Suprapubic skin (tissue), 3 donors: ENCODE data around the gene MAGI3.

Experiments used
- POLR2A ChIP-seq, 2 donors: fragments of 450-650 bp; IDR thresholded peaks; one replicate each; pipeline ENCODE4 v1.6.1; 2017; ENCODE audit warnings: antibody characterized with exemption in 2 of 2, mild to moderate bottlenecking in 2 of 2, moderate library complexity in 2 of 2
- TF ChIP-seq, protein P1 (sequence below), 2 donors: fragments of 200-600 bp in 1 of 2; fragments of 450-650 bp in 1 of 2; sonication (generic) in 1 of 2; IDR thresholded peaks; one replicate each; pipeline ENCODE4 v1.5.1; 2016 to 2019; ENCODE audit warnings: antibody characterized with exemption in 2 of 2, mild to moderate bottlenecking in 1 of 2, moderate library complexity in 1 of 2

DNA sequence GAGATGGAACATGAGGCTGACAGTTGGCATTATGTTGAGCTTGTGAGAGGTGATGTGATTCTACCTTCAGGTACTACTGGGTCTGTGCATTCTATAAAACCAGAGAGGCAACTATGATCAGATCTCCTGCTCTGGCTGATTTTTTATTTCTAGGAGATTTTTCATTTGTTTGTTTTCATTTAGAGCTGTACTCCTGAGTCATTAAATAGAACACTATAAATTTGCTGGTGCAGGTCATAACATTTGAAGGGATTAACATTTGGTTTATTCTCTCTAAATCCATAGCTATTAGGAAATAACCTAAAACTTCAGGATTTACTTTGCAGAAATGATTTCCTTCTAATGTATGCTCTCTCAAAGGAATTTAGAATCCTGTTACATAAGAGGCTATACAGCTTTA lies 42.9 kb downstream of the MAGI3 start:
- TF ChIP-seq, protein P1, sequence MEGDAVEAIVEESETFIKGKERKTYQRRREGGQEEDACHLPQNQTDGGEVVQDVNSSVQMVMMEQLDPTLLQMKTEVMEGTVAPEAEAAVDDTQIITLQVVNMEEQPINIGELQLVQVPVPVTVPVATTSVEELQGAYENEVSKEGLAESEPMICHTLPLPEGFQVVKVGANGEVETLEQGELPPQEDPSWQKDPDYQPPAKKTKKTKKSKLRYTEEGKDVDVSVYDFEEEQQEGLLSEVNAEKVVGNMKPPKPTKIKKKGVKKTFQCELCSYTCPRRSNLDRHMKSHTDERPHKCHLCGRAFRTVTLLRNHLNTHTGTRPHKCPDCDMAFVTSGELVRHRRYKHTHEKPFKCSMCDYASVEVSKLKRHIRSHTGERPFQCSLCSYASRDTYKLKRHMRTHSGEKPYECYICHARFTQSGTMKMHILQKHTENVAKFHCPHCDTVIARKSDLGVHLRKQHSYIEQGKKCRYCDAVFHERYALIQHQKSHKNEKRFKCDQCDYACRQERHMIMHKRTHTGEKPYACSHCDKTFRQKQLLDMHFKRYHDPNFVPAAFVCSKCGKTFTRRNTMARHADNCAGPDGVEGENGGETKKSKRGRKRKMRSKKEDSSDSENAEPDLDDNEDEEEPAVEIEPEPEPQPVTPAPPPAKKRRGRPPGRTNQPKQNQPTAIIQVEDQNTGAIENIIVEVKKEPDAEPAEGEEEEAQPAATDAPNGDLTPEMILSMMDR (IDR thresholded peaks at IDR 0.05): no peak
- TF ChIP-seq POLR2A (IDR thresholded peaks at IDR 0.05): no peak
